Mesodermal cell (in vitro differentiated cells): ENCODE results near the gene WDR70.
"Not testable (repeated sequence)": the region's sequence is repeated elsewhere in the genome, so short reads cannot be mapped to it uniquely, and the experiment has no call there.

Experiments
- H3K27ac ChIP-seq: 2 replicates; pipeline ENCODE4 v1.7.0; 2013; ENCODE audit warnings: mild to moderate bottlenecking, low read depth, low read length, moderate library complexity; ENCODE audit not compliant: severe bottlenecking
- H3K36me3 ChIP-seq: 2 replicates; pipeline ENCODE4 v1.7.1; 2013; ENCODE audit warnings: mild to moderate bottlenecking, low read length, moderate library complexity; ENCODE audit not compliant: control insufficient read depth, insufficient read depth
- H3K4me1 ChIP-seq: one replicate; pipeline ENCODE4 v1.7.1; 2013; ENCODE audit warnings: mild to moderate bottlenecking, low read length; ENCODE audit not compliant: insufficient read depth, control insufficient read depth, poor library complexity, severe bottlenecking
- H3K4me3 ChIP-seq: 2 replicates; pipeline ENCODE4 v1.7.0; 2013; ENCODE audit warnings: low read length, control low read depth, mild to moderate bottlenecking; ENCODE audit not compliant: insufficient read depth, poor library complexity, severe bottlenecking; ENCODE audit errors: extremely low read depth
- H3K9me3 ChIP-seq: 2 replicates; pipeline ENCODE4 v1.7.1; 2013; ENCODE audit warnings: mild to moderate bottlenecking, low read length, moderate library complexity; ENCODE audit not compliant: control insufficient read depth
- WGBS, 2 experiments: methylation state at CpG; one replicate each; pipeline ENCODE4 v1.1.5; 2013; ENCODE audit warnings: missing lambda C conversion rate in 2 of 2; ENCODE audit not compliant: insufficient coverage in 2 of 2; 5-methylcytosine and 5-hydroxymethylcytosine counted together

The WDR70 gene

DNA sequence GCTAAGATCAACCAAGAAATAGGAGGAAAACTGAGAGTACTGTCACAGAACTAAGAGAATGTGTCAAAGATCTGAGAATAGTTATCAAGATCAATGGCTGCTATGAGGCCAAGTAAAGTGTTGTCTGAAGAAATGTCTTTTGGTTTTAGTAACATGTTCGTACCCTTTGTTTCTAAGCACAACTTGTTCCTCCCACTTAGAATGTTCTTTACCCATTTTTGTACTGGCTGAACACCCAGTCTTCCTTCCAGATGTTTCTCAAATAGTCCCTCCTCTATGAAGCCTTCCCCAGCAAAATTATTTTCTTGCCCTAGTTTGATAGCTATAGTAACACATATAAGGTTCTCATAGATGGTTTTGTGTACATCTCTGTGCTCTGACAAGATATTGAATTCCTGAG, 191.5 kb downstream of the WDR70 start:
- no CpG with 5 or more reads among the region's 1 CpG for WGBS, 2 experiments
- Histone ChIP-seq H3K9me3 (no peaks in the 10 kb centered on the region), H3K4me3 (no peak overlapping the region), H3K4me1 (no peaks in the 10 kb centered on the region), H3K27ac (no peak overlapping the region), H3K36me3 (no peaks in the 10 kb centered on the region)

DNA sequence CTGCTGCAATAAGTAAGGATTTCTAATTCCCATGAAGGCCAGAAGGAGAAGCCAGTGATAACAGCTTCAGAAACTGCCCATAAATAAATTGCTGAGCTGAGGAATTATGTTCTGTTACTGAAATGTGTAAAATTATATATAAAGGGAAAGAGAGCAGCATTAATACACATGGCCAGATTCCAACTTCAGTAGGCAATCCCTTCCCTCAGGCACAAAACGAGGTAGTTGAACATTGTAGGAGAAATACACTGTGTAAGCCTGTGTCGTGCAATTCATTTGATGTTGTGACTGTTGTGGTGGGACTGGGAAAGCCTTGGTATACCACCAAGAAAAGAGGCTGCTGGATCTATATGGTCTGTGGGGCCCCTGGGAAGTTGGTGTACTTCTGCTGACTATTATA, 192.9 kb downstream of the WDR70 start:
- Histone ChIP-seq H3K36me3 (no peaks in the 10 kb centered on the region), H3K4me1 (no peaks in the 10 kb centered on the region), H3K9me3 (no peaks in the 10 kb centered on the region), H3K27ac (no peak overlapping the region), H3K4me3 (no peak overlapping the region)
- 94% methylated on average over 2 of the region's 2 CpGs; no CpG with 5 or more reads in 1 of the 2 experiments for WGBS, 2 experiments

DNA sequence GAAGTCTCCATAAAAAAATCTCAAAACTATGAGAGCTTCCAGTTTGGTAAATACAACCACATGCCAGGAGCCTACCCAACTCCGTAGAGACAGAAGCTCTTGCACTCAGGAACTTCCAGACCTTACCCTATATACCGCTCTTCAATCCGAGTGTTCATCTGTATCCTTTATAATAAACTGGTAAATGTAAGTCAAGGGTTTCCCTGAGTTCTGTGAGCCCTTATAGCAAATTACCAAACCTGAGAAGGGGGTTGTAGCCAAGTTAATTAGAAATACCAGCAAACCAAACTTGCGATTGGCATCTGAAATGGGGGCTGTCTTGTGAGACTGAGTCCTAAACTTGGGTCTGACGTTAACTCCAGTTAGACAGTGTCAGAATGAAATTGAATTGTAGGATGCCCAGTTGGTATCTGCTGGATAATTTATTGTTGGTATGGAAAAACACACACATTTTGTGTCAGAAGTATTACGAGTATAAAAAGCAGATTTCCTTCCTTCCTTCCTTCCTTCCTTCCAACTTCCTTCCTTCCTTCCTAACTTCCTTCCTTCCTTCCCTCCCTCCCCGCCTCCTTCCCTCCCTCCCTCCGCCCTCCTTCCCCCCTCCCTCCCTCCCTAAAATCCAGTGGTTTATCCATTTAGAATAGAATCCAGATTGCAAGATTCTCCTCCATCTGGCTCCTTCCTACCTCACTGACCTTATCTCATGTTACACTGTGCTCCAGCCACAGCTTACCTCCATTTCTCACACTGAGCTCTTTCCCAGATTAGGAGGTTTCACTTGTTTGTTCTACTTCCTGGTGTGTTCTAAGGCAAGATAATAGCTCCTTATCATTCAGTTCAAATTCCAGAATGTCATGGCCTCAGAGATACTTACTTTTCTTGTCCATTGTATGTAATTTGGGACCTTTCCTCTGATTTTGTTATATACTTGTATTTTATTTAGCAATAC, 196.7 kb downstream of the WDR70 start:
- Histone ChIP-seq H3K4me1 (no peaks in the 10 kb centered on the region), H3K4me3 (no peak overlapping the region), H3K9me3 (no peaks in the 10 kb centered on the region), H3K36me3 (no peaks in the 10 kb centered on the region), H3K27ac (no peak overlapping the region)
- 96 to 100% methylated on average over 1 to 2 of the region's 8 CpGs for WGBS, 2 experiments

DNA sequence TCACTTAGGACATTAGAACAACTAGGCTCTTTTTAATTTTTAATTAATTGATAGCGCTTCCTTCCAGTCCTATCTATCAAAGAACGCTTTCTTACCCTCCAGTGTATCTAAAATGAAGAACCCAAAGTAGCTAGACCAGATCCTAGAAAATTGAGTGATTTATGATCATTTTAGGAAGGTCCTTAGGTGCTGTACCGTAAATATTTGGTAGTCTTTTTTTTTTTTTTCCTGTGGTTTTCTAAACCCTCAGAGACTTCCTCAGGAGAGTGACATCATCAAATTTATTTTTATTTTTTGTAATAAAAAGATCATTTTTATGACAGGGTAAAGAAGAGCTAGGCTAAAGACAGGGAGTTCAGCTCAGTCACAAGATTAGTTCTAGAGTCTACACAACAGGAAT, 197.4 kb downstream of the WDR70 start:
- no CpG with 5 or more reads among the region's 3 CpGs for WGBS, 2 experiments
- H3K4me1 ChIP-seq: no peaks in the 10 kb centered on the region

DNA sequence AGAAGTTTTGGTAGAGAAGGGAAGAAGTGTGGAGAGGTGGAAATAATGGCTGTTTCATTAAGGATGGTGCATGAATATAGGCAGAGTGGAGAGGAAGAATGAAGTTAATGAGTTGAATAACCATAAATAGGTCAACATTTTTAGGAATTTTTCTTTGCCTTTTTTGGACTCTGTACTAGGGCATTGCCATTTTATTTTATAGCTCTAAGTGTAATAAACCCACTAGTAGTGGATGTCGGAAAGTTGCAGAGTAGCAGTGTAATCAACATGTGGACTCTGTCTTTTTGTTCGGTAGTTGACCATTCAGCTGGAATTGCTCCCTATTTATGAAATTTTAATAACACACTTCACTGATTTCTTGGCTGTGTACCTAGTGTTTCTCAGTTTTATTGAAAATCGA, 199.1 kb downstream of the WDR70 start:
- Histone ChIP-seq H3K36me3 (no peaks in the 10 kb centered on the region), H3K4me1 (no peaks in the 10 kb centered on the region), H3K4me3 (no peak overlapping the region), H3K27ac (no peak overlapping the region), H3K9me3 (no peaks in the 10 kb centered on the region)
- 100% methylated on average over 2 of the region's 3 CpGs; no CpG with 5 or more reads in 1 of the 2 experiments for WGBS, 2 experiments

More for the DNA sequence above, 197.4 kb downstream of the WDR70 start:
- no peaks in the 10 kb centered on the region for H3K36me3 ChIP-seq
- H3K27ac ChIP-seq: no peak overlapping the region
- no peaks in the 10 kb centered on the region for H3K9me3 ChIP-seq
- no peak overlapping the region for H3K4me3 ChIP-seq

DNA sequence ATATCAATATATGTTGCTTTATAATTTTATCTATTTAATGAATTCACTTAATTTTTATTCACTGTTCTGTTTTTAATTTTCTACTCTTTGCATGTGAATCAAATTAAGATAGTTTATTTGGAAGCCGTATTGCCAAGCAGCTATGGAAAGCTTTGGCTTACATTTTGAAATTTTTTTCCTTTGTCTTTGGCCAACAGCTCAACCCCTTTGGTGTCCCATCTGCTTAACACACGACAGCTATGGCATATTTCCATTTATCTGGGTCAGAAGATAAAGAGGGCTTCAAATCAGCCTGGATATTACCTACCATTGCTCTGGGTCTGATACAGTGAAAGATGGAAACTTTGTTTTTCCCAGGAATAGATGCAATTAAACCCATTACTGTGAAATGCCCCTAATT, 201.0 kb downstream of the WDR70 start:
- H3K27ac ChIP-seq: no peak overlapping the region
- WGBS, 2 experiments: 100% methylated on average over 1 of the region's 2 CpGs; no CpG with 5 or more reads in 1 of the 2 experiments
- H3K9me3 ChIP-seq: no peaks in the 10 kb centered on the region

DNA sequence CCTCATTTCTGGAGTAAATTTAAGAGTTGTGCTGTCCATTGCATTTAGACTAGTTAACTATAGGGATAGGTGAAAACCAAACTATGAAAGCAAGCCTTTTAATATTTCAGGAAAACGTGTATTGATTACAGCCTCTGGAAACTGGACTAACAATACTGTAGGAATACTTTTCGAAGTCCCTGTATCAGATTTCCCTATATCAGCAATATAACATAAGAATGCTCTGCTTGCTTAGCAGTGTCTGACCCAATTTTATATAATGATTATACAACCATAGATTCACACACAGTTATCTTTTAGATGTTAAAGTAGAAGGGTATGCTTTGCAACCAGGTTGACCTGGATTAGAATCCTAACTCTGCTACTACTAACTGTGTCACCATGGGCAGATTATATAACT, 203.1 kb downstream of the WDR70 start:
- Histone ChIP-seq H3K9me3 (no peaks in the 10 kb centered on the region), H3K36me3 (no peaks in the 10 kb centered on the region), H3K4me3 (no peak overlapping the region), H3K27ac (no peak overlapping the region), H3K4me1 (no peaks in the 10 kb centered on the region)
- WGBS, 2 experiments: 95 to 100% methylated on average over 1 to 2 of the region's 2 CpGs

More for the DNA sequence above, 201.0 kb downstream of the WDR70 start:
- no peaks in the 10 kb centered on the region for H3K36me3 ChIP-seq
- H3K4me1 ChIP-seq: no peaks in the 10 kb centered on the region
- no peak overlapping the region for H3K4me3 ChIP-seq

DNA sequence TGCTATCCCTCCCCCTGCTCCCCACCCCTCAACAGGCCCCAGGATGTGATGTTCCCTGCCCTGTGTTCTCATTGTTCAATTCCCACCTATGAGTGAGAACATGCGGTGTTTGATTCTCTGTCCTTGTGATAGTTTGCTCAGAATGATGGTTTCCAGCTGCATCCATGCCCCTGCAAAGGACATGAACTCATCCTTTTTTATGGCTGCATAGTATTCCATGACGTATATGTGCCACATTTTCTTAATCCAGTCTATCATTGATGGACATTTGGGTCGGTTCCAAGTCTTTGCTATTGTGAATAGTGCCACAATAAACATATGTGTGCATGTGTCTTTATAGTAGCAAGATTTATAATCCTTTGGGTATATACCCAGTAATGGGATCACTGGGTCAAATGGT, 214.2 kb downstream of the WDR70 start:
- H3K9me3 ChIP-seq, H3K36me3 ChIP-seq, H3K27ac ChIP-seq, H3K4me3 ChIP-seq, H3K4me1 ChIP-seq: not testable (repeated sequence)
- WGBS, 2 experiments: 83% methylated on average over 1 of the region's 3 CpGs; no CpG with 5 or more reads in 1 of the 2 experiments

DNA sequence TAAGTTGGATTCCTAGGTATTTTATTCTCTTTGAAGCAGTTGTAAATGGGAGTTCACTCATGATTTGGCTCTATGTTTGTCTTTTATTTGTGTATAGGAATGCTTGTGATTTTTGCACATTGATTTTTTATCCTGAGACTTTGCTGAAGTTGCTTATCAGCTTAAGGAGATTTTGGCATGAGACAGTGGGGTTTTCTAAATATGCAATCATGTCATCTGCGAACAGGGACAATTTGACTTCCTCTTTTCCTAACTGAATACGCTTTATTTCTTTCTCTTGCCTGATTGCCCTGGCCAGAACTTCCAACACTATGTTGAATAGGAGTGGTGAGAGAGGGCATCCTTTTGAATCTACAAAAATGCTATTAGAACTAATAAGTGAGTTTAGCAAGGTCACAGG, 215.7 kb downstream of the WDR70 start:
- WGBS, 2 experiments: no CpG with 5 or more reads among the region's 2 CpGs
- not testable (repeated sequence) for H3K4me1 ChIP-seq, H3K27ac ChIP-seq, H3K4me3 ChIP-seq, H3K36me3 ChIP-seq, H3K9me3 ChIP-seq

DNA sequence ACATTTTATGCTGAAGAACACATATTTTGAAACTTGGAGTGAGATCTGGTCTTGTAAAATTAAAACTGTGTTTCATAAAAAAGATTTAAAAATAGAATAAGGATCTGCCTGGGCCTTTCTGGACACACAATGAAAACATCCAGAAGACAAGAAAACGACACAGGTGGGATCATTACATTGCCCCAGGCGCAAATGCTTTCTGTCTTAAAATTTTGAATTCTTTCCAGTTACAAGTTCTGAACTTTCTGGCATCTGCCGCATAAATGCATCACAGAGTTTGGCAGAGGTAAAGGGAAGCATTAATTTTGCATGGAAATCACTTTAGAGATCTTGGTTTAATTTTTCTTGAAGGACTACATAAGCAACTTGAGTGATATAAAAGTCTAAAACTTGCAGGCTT, 219.6 kb downstream of the WDR70 start:
- Histone ChIP-seq H3K36me3 (no peaks in the 10 kb centered on the region), H3K4me1 (no peaks in the 10 kb centered on the region), H3K9me3 (peaks cover 9% of the 10 kb centered on the region), H3K4me3 (no peak overlapping the region), H3K27ac (no peak overlapping the region)
- 79 to 100% methylated on average over 2 to 3 of the region's 3 CpGs for WGBS, 2 experiments

DNA sequence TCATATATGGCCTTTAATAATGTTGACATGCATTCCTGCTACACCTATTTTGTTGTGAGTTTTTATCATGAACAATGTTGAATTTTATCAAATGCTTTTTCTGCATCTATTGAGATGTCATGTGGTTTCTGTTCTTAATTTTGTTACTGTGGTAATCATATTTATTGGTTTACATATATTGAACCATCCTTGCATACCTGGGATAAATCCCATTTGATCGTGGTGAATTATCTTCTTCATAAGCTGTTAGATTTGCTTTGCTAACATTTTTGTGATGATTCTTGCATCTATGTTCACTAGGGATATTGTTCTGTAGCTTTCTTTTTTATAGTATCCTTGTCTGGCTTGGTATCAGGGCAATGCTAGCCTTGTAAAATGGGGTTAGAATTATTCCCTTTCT, 222.0 kb downstream of the WDR70 start:
- Histone ChIP-seq H3K36me3 (no peaks in the 10 kb centered on the region), H3K4me1 (no peaks in the 10 kb centered on the region), H3K9me3 (peaks cover 9% of the 10 kb centered on the region), H3K27ac (no peak overlapping the region), H3K4me3 (no peak overlapping the region)
- 71% methylated on average over 1 of the region's 1 CpG; no CpG with 5 or more reads in 1 of the 2 experiments for WGBS, 2 experiments
